IMR-90 (cell line): ENCODE measurements around the gene NKAIN2. TPM values are rescaled to one million over a fixed set of nuclear protein-coding genes. Genes with fewer than 3 reads are reported as not detected.

Experiments used
- ATAC-seq: fragments of 200-7000 bp; cut with Tn5 transposase; 2 replicates; pipeline ENCODE4 v1.9.1; 2020; ENCODE audit warnings: low read depth, mild to moderate bottlenecking, moderate library complexity
- BruUV-seq: library from RNA; stranded (reverse); fragments of 400-500 nt; replicated peaks from 2 replicates; lab custom pipeline; 2021; lab: Mats Ljungman, UMichigan
- CTCF ChIA-PET: fragments of 300-600 bp; formaldehyde crosslinking; extraction: SDS; loops from one replicate; lab custom pipeline; 2021; ENCODE audit warnings: antibody characterized with exemption; lab: Yijun Ruan, JAX
- POLR2A ChIA-PET: fragments of 300-600 bp; sonication (Branson Sonifier 250); formaldehyde crosslinking; loops from one replicate; lab custom pipeline; 2022; ENCODE audit warnings: antibody characterized with exemption; ENCODE audit not compliant: unreplicated experiment; lab: Charles Lee
- DNase-seq: peaks from one replicate; pipeline ENCODE4 v3.0.0; 2013
- H2AFZ ChIP-seq: replicated peaks from 2 replicates; pipeline ENCODE3; 2013; ENCODE audit warnings: low read length, mild to moderate bottlenecking; ENCODE audit not compliant: poor library complexity
- H2AK5ac ChIP-seq: 2 replicates; pipeline ENCODE4 v1.6.1; 2013; ENCODE audit warnings: low read depth, low read length, inconsistent platforms
- H2AK9ac ChIP-seq: replicated peaks from 2 replicates; pipeline ENCODE3; 2013; ENCODE audit warnings: mild to moderate bottlenecking, low read depth, low read length, moderate library complexity; ENCODE audit not compliant: poor library complexity
- H2BK120ac ChIP-seq: 2 replicates; pipeline ENCODE4 v1.6.1; 2013; ENCODE audit warnings: low read depth, low read length, inconsistent platforms
- H2BK15ac ChIP-seq: 3 replicates; pipeline ENCODE4 v1.6.1; 2013; ENCODE audit warnings: low read depth, low read length, inconsistent platforms
- H2BK20ac ChIP-seq: 2 replicates; pipeline ENCODE4 v1.6.1; 2013; ENCODE audit warnings: low read depth, mild to moderate bottlenecking, inconsistent platforms, low read length, moderate library complexity
- H2BK5ac ChIP-seq: 2 replicates; pipeline ENCODE4 v1.6.1; 2013; ENCODE audit warnings: mild to moderate bottlenecking, low read depth, low read length, inconsistent platforms; ENCODE audit not compliant: poor library complexity, severe bottlenecking
- H3K14ac ChIP-seq: replicated peaks from 2 replicates; pipeline ENCODE4 v1.6.1; 2013; ENCODE audit warnings: low read depth, low read length, inconsistent platforms
- H3K18ac ChIP-seq: 2 replicates; pipeline ENCODE4 v1.6.1; 2013; ENCODE audit warnings: low read depth, low read length, control low read depth
- H3K23ac ChIP-seq: 2 replicates; pipeline ENCODE4 v1.6.1; 2013; ENCODE audit warnings: low read depth, low read length, inconsistent platforms
- H3K27ac ChIP-seq: 2 replicates; pipeline ENCODE4 v1.5.1; 2013; ENCODE audit warnings: mild to moderate bottlenecking, control low read depth, low read length; ENCODE audit not compliant: insufficient read depth
- H3K27me3 ChIP-seq: 2 replicates; pipeline ENCODE4 v1.6.1; 2013; ENCODE audit warnings: low read length; ENCODE audit not compliant: control insufficient read depth, insufficient read depth
- H3K36me3 ChIP-seq: 2 replicates; pipeline ENCODE4 v1.6.1; 2013; ENCODE audit warnings: low read length, mixed read lengths; ENCODE audit not compliant: control insufficient read depth, insufficient read depth
- H3K4ac ChIP-seq: 2 replicates; pipeline ENCODE4 v1.6.1; 2013; ENCODE audit warnings: low read depth, low read length, inconsistent platforms
- H3K4me1 ChIP-seq: 2 replicates; pipeline ENCODE4 v1.6.1; 2013; ENCODE audit warnings: low read length, mixed read lengths; ENCODE audit not compliant: control insufficient read depth, insufficient read depth
- H3K4me2 ChIP-seq: 2 replicates; pipeline ENCODE4 v1.6.1; 2013; ENCODE audit warnings: low read depth, mild to moderate bottlenecking, control low read depth, low read length, moderate library complexity
- H3K4me3 ChIP-seq: 2 replicates; pipeline ENCODE4 v1.5.1; 2013; ENCODE audit warnings: low read depth, mild to moderate bottlenecking, control low read depth, low read length, moderate library complexity; ENCODE audit not compliant: insufficient read depth
- H3K56ac ChIP-seq: 2 replicates; pipeline ENCODE4 v1.6.1; 2013; ENCODE audit warnings: low read length, inconsistent platforms; ENCODE audit not compliant: insufficient read depth; ENCODE audit errors: extremely low read depth
- H3K79me1 ChIP-seq, 2 experiments: 2 replicates each; pipeline ENCODE4 v1.6.1; 2013; ENCODE audit warnings: low read length in 2 of 2, inconsistent platforms in 1 of 2, low read depth in 1 of 2
- H3K9ac ChIP-seq: 2 replicates; pipeline ENCODE4 v1.6.1; 2013; ENCODE audit warnings: low read depth, low read length, control low read depth
- H3K9me1 ChIP-seq: 2 replicates; pipeline ENCODE4 v1.6.1; 2013; ENCODE audit warnings: low read length, inconsistent platforms; ENCODE audit not compliant: insufficient read depth
- H3K9me3 ChIP-seq: 2 replicates; pipeline ENCODE4 v1.6.1; 2013; ENCODE audit warnings: low read length; ENCODE audit not compliant: control insufficient read depth, insufficient read depth
- H4K20me1 ChIP-seq: 2 replicates; pipeline ENCODE4 v1.6.1; 2013; ENCODE audit warnings: low read length, inconsistent platforms; ENCODE audit not compliant: insufficient read depth
- H4K5ac ChIP-seq: 2 replicates; pipeline ENCODE4 v1.6.1; 2013; ENCODE audit warnings: mild to moderate bottlenecking, low read depth, low read length, control low read depth
- H4K8ac ChIP-seq, 2 experiments: 2 replicates each; pipeline ENCODE4 v1.6.1; 2013; ENCODE audit warnings: low read depth in 2 of 2, low read length in 2 of 2, control low read depth in 1 of 2, inconsistent platforms in 1 of 2
- H4K91ac ChIP-seq: 2 replicates; pipeline ENCODE4 v1.6.1; 2013; ENCODE audit warnings: low read depth, low read length, inconsistent platforms; ENCODE audit not compliant: insufficient read depth
- BHLHE40 ChIP-seq: fragments of 150-350 bp; IDR thresholded peaks from 2 replicates; pipeline ENCODE4 v1.6.1; 2016; ENCODE audit warnings: mild to moderate bottlenecking, low read depth, low read length
- CHD1 ChIP-seq: IDR thresholded peaks from 2 replicates; pipeline ENCODE4 v1.6.1; 2012; ENCODE audit warnings: low read depth, low read length, improper control_type of control experiment
- CTCF ChIP-seq: conservative IDR thresholded peaks from 2 replicates; pipeline ENCODE4 v1.5.1; 2012; ENCODE audit warnings: mild to moderate bottlenecking, low read depth, low read length, improper control_type of control experiment
- FOS ChIP-seq: fragments of 150-350 bp; IDR thresholded peaks from 2 replicates; pipeline ENCODE4 v1.6.1; 2016; ENCODE audit warnings: low read depth, low read length
- MAFK ChIP-seq: IDR thresholded peaks from 2 replicates; pipeline ENCODE4 v1.6.1; 2012; ENCODE audit warnings: low read depth, low read length, improper control_type of control experiment
- MAZ ChIP-seq: IDR thresholded peaks from 2 replicates; pipeline ENCODE4 v1.6.1; 2012; ENCODE audit warnings: low read depth, mild to moderate bottlenecking, low read length, improper control_type of control experiment, moderate library complexity, borderline replicate concordance
- POLR2A ChIP-seq: IDR thresholded peaks from 2 replicates; pipeline ENCODE4 v1.6.1; 2012; ENCODE audit warnings: mild to moderate bottlenecking, low read depth, low read length
- RFX5 ChIP-seq: IDR thresholded peaks from 2 replicates; pipeline ENCODE4 v1.8.0; 2012; ENCODE audit warnings: low read depth, mild to moderate bottlenecking, low read length, moderate library complexity
- USF2 ChIP-seq: fragments of 150-350 bp; IDR thresholded peaks from 2 replicates; pipeline ENCODE4 v1.6.1; 2017; ENCODE audit warnings: mild to moderate bottlenecking, antibody characterized with exemption, low read length, low read depth
- dilution Hi-C: fragments of 300-500 bp; cut with HindIII; formaldehyde crosslinking; loops from one replicate; pipeline ENCODE4 v1.14.3; 2018; ENCODE audit warnings: low sequenced_read_pairs; ENCODE audit not compliant: unreplicated experiment
- in situ Hi-C: fragments of 300-500 bp; cut with MboI; formaldehyde crosslinking; loops from 3 replicates; pipeline ENCODE4 v1.14.3; 2019; ENCODE audit warnings: low sequenced_read_pairs, inconsistent platforms, mixed read lengths
- intact Hi-C: fragments of 100-400 bp; cut with micrococcal nuclease; formaldehyde crosslinking; loops from 2 replicates; pipeline ENCODE4 v1.10.0; 2022
- polyA plus RNA-seq, 3 experiments: library from polyadenylated mRNA; depleted of rRNA; stranded (reverse); fragments of >200 nt; gene quantifications; 2 replicates each; pipeline ENCODE4 v1.2.3, GENCODE V29; 2012; ENCODE audit warnings: low replicate concordance in 1 of 3
- total RNA-seq: library from RNA; depleted of rRNA; stranded (reverse); fragments of >200 nt; gene quantifications from 2 replicates; pipeline ENCODE4 v1.2.3, GENCODE V29; 2012

The NKAIN2 gene
- total and polyA plus RNA-seq, 2 of the 4 experiments (the other 2 are of a cell fraction), result not detected

- no peak overlapping the region for H2BK15ac ChIP-seq
- no peak overlapping the region for H4K5ac ChIP-seq
- H2AK9ac ChIP-seq, result no peak overlapping the region
- no peak overlapping the region for H2BK20ac ChIP-seq
- no peaks in the 10 kb centered on the region for H3K9me3 ChIP-seq
- no TSS peak for BruUV-seq
- H3K4me3 ChIP-seq, result no peak overlapping the region
- no peaks in the 10 kb centered on the region for H4K20me1 ChIP-seq
- no peak overlapping the region for H3K4ac ChIP-seq
- no peaks in the 10 kb centered on the region for H3K9me1 ChIP-seq
- H3K27me3 ChIP-seq, result no peaks in the 10 kb centered on the region
- no peak overlapping the region for H3K9ac ChIP-seq
- no peaks in the 10 kb centered on the region for H3K79me1 ChIP-seq
- ChIA-PET CTCF (no interaction called here), POLR2A (no interaction called here)
- H3K4me1 ChIP-seq, result no peaks in the 10 kb centered on the region
- no peak overlapping the region for H2AFZ ChIP-seq
- no peak overlapping the region for H4K8ac ChIP-seq
- no peak for TF ChIP-seq BHLHE40
- TF ChIP-seq POLR2A, result no peak
- TF ChIP-seq RFX5, result no peak
- no peak for TF ChIP-seq CTCF
- TF ChIP-seq MAZ, result no peak
- no peak for TF ChIP-seq FOS
- no peak for TF ChIP-seq MAFK
- no peak for TF ChIP-seq USF2
- TF ChIP-seq CHD1, result no peak
- no peak for ATAC-seq
- H3K27ac ChIP-seq, result no peak overlapping the region
- H2BK120ac ChIP-seq, result no peak overlapping the region
- in situ Hi-C loops, result no loop called here
- no peak overlapping the region for H2AK5ac ChIP-seq
- no peak overlapping the region for H3K56ac ChIP-seq
- H3K23ac ChIP-seq, result no peak overlapping the region
- intact Hi-C loops, result no loop called here
- no peak overlapping the region for H3K14ac ChIP-seq
- H3K4me2 ChIP-seq, result no peak overlapping the region
- H3K18ac ChIP-seq, result no peak overlapping the region
- dilution Hi-C loops, result no loop called here
- H2BK5ac ChIP-seq, result no peak overlapping the region
- H3K36me3 ChIP-seq, result no peaks in the 10 kb centered on the region
- no peak for DNase-seq
- H4K91ac ChIP-seq, result no peak overlapping the region
Observed at GRCh38 chr6:123972600-123973294, 169.1 kb downstream of the NKAIN2 start.
